HFFc6 (cell line): ENCODE data around the gene DOCK2. TPM values are rescaled to one million over a fixed set of nuclear protein-coding genes. Genes with fewer than 3 reads are reported as not detected.

Experiments used
- DNase-seq: peaks from one replicate; pipeline ENCODE4 v3.0.0-alpha.2; 2018
- H3K27ac Mint-ChIP-seq: 2 replicates; pipeline ENCODE4 v1.8.0; 2020; ENCODE audit warnings: mild to moderate bottlenecking, mixed read lengths
- H3K27me3 Mint-ChIP-seq: 2 replicates; pipeline ENCODE4 v1.8.0; 2021; ENCODE audit warnings: mild to moderate bottlenecking, moderate library complexity, mixed read lengths; ENCODE audit not compliant: insufficient read depth
- H3K36me3 Mint-ChIP-seq: 2 replicates; pipeline ENCODE4 v1.8.0; 2021; ENCODE audit warnings: low read depth, mixed read lengths
- H3K4me1 Mint-ChIP-seq: 2 replicates; pipeline ENCODE4 v1.8.0; 2020; ENCODE audit warnings: low read depth, mixed read lengths
- H3K4me3 Mint-ChIP-seq: 2 replicates; pipeline ENCODE4 v1.8.0; 2020; ENCODE audit warnings: mild to moderate bottlenecking, moderate library complexity, mixed read lengths
- H3K9me3 Mint-ChIP-seq: 2 replicates; pipeline ENCODE4 v1.8.0; 2020; ENCODE audit warnings: mild to moderate bottlenecking, mixed read lengths
- CTCF ChIP-seq: fragments of 200-600 bp; sonication (generic); IDR thresholded peaks from 2 replicates; pipeline ENCODE4 v1.5.0; 2021; ENCODE audit warnings: antibody characterized with exemption, mild to moderate bottlenecking
- microRNA-seq: library from miRNA; unstranded; fragments of <30 nt; microRNA quantifications from one replicate; pipeline ENCODE4, GENCODE V29; 2019
- total RNA-seq, 6 experiments: library from RNA; stranded (reverse); fragmentation: NEBNext Ultra II Directional; extraction: Animal tissue kit (Norgen Biotek cat#: 25700); gene quantifications; 2 replicates in 1 of 6; 3 replicates in 5 of 6; pipeline ENCODE4 v1.2.3, GENCODE V29; 2021

Gene DOCK2
- total RNA-seq, 6 experiments from 2014 or later: 1.4 to 6.5 (median 3.0) TPM

- Mint-ChIP-seq H3K27me3 (peaks cover 2% of the 10 kb centered on the region; the same call in 1 of the 2 replicates), H3K27ac (no peak overlapping the region), H3K4me1 (peaks cover 4% of the 10 kb centered on the region), H3K36me3 (peaks cover 5% of the 10 kb centered on the region; the same call in 1 of the 2 replicates), H3K9me3 (peaks cover 12% of the 10 kb centered on the region), H3K4me3 (no peak overlapping the region)
- DNase-seq: no peak
- TF ChIP-seq CTCF: no peak
Measured at GRCh38 chr5:170126626-170127025, 489.6 kb downstream of the DOCK2 start.

GRCh38 chr5:170131235-170131634, 494.2 kb downstream of the DOCK2 start:
- Mint-ChIP-seq H3K4me3 (no peak overlapping the region), H3K27ac (no peak overlapping the region), H3K9me3 (peaks cover 8% of the 10 kb centered on the region), H3K27me3 (peaks cover 6% of the 10 kb centered on the region), H3K36me3 (peaks cover 5% of the 10 kb centered on the region; the same call in 1 of the 2 replicates), H3K4me1 (peaks cover 11% of the 10 kb centered on the region)
- no peak for TF ChIP-seq CTCF
- no peak for DNase-seq

- no peaks in the 10 kb centered on the region for H3K36me3 Mint-ChIP-seq
- peaks cover 11% of the 10 kb centered on the region for H3K4me1 Mint-ChIP-seq
- peaks cover 4% of the 10 kb centered on the region for H3K27me3 Mint-ChIP-seq
- DNase-seq: peak; percentile 55
- H3K9me3 Mint-ChIP-seq: no peaks in the 10 kb centered on the region; the same call in 1 of the 2 replicates
- no peak overlapping the region for H3K4me3 Mint-ChIP-seq
- no peak overlapping the region for H3K27ac Mint-ChIP-seq
- no peak for TF ChIP-seq CTCF
Measured at GRCh38 chr5:170132269-170132975, 495.3 kb downstream of the DOCK2 start.

Small RNA genes lying within 50 kb of the gene (microRNA-seq; reads per million reads assigned to microRNA genes)
- not detected for gene MIR378E

Other genes starting within 250 kb of the DOCK2 start
- 100 to 1,000 TPM in 2 of 6 experiments, 10 to 100 TPM in 4; 68.8 to 121 (median 74.4) TPM for gene SPDL1, start 53.5 kb upstream of the DOCK2 start, total RNA-seq